Upper lobe of right lung (tissue), 1 donor: ENCODE data around the gene BPIFA1. TPM values are rescaled to one million over a fixed set of nuclear protein-coding genes. Genes with fewer than 3 reads are reported as not detected.
A peak's percentile ranks its signal among the peaks of the same experiment; 100 is the strongest.

Source experiments
- ATAC-seq: fragments of 200-7000 bp; cut with Tn5 transposase; one replicate; pipeline ENCODE4 v1.9.1; 2020; ENCODE audit warnings: mild to moderate bottlenecking, moderate library complexity
- DNase-seq: peaks from one replicate; pipeline ENCODE4 v3.0.0-alpha.2; 2020
- H3K27ac ChIP-seq: fragments of 200-600 bp; one replicate; pipeline ENCODE4 v1.8.0; 2022
- H3K27me3 ChIP-seq: fragments of 200-600 bp; one replicate; pipeline ENCODE4 v1.8.0; 2022; ENCODE audit warnings: mild to moderate bottlenecking
- H3K36me3 ChIP-seq: fragments of 200-600 bp; one replicate; pipeline ENCODE4 v1.8.0; 2022
- H3K4me1 ChIP-seq: fragments of 200-600 bp; one replicate; pipeline ENCODE4 v1.8.0; 2022
- H3K4me3 ChIP-seq: fragments of 200-600 bp; one replicate; pipeline ENCODE4 v1.8.0; 2022; ENCODE audit warnings: mild to moderate bottlenecking
- H3K9me3 ChIP-seq: fragments of 200-600 bp; one replicate; pipeline ENCODE4 v1.8.0; 2022
- CTCF ChIP-seq: fragments of 200-600 bp; IDR thresholded peaks from one replicate; pipeline ENCODE4 v1.8.0; 2022; ENCODE audit warnings: antibody characterized with exemption
- intact Hi-C: fragments of 100-400 bp; cut with DNase I; formaldehyde crosslinking; loops from one replicate; pipeline ENCODE4 v1.11.0; 2022
- total RNA-seq: library from RNA; stranded (reverse); fragmentation: NEBNext Ultra II Directional; extraction: Animal tissue kit (Norgen Biotek cat#: 25700); gene quantifications from one replicate; pipeline ENCODE4 v1.2.1, GENCODE V29; 2021
- donor health status: DM: no; HTN: yes; CAD: no; lungs with severe emphysema.

The BPIFA1 gene
- total RNA-seq, 1 donor from 2014 or later, result not detected

- Histone ChIP-seq H3K27me3 (peaks cover 3% of the 10 kb centered on the region), H3K27ac (no peak overlapping the region), H3K4me3 (no peak overlapping the region), H3K4me1 (no peaks in the 10 kb centered on the region), H3K9me3 (no peaks in the 10 kb centered on the region), H3K36me3 (no peaks in the 10 kb centered on the region)
- TF ChIP-seq CTCF, result no peak
- ATAC-seq (no peak), DNase-seq (no peak)
- intact Hi-C loops, result no loop called here
Observed at GRCh38 chr20:33261465-33261864, 25.7 kb downstream of the BPIFA1 start.

GRCh38 chr20:33262658-33263065 is 26.9 kb downstream of the BPIFA1 start:
- Histone ChIP-seq H3K4me1 (no peaks in the 10 kb centered on the region), H3K27me3 (peaks cover 3% of the 10 kb centered on the region), H3K27ac (no peak overlapping the region), H3K36me3 (no peaks in the 10 kb centered on the region), H3K4me3 (no peak overlapping the region), H3K9me3 (no peaks in the 10 kb centered on the region)
- intact Hi-C loops, result no loop called here
- DNase-seq (no peak), ATAC-seq (peak; percentile 89)
- peak; percentile 45 for TF ChIP-seq CTCF

GRCh38 chr20:33263784-33264183 is 28.0 kb downstream of the BPIFA1 start:
- peaks cover 3% of the 10 kb centered on the region for H3K27me3 ChIP-seq

GRCh38 chr20:33267701-33268100 is 31.9 kb downstream of the BPIFA1 start:
- Histone ChIP-seq H3K4me1 (no peaks in the 10 kb centered on the region), H3K36me3 (no peaks in the 10 kb centered on the region), H3K9me3 (no peaks in the 10 kb centered on the region), H3K27me3 (peaks cover 3% of the 10 kb centered on the region), H3K4me3 (no peak overlapping the region), H3K27ac (no peak overlapping the region)
- no peak for TF ChIP-seq CTCF
- DNase-seq (no peak), ATAC-seq (peak; percentile 69)
- intact Hi-C loops, result no loop called here

More at GRCh38 chr20:33263784-33264183, 28.0 kb downstream of the BPIFA1 start:
- DNase-seq, result no peak
- no peak for ATAC-seq
- no peaks in the 10 kb centered on the region for H3K9me3 ChIP-seq
- no peak for TF ChIP-seq CTCF
- intact Hi-C loops, result no loop called here
- no peaks in the 10 kb centered on the region for H3K4me1 ChIP-seq
- H3K4me3 ChIP-seq, result no peak overlapping the region
- no peaks in the 10 kb centered on the region for H3K36me3 ChIP-seq
- no peak overlapping the region for H3K27ac ChIP-seq

GRCh38 chr20:33272155-33272873 is 36.5 kb downstream of the BPIFA1 start:
- no peaks in the 10 kb centered on the region for H3K9me3 ChIP-seq
- intact Hi-C loops, result no loop called here
- no peaks in the 10 kb centered on the region for H3K36me3 ChIP-seq
- no peak for ATAC-seq
- peaks cover 5% of the 10 kb centered on the region for H3K27me3 ChIP-seq
- no peak for DNase-seq
- H3K27ac ChIP-seq, result no peak overlapping the region
- H3K4me1 ChIP-seq, result no peaks in the 10 kb centered on the region
- no peak overlapping the region for H3K4me3 ChIP-seq
- TF ChIP-seq CTCF, result no peak
